ENCODE data around the gene DUOXA2. TPM values are rescaled to one million over a fixed set of nuclear protein-coding genes. Genes with fewer than 3 reads are reported as not detected.

The DUOXA2 gene
- total RNA-seq, 4 donors from 2014 or later: not detected

DNA sequence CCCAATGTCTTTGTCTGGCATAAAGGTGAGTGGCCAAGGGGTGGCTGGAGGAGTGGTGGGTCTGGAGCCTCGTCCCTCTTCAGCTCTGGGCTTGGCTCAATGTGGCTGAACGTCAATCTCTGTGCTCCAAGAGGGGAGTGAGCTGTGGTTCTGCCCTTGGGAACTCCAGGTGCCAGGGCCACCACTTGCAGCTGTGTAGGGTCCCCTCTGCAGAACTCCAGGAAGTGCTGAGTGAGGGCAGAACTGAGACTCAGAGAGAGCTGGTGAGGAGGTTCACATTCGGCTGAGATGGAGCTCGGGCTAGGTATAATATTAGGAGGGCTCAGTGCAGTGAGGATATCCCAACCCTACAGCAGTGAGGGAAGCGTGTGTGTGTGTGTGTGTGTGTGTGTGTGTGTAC lies 27.3 kb downstream of the DUOXA2 start:
- Histone ChIP-seq H3K4me1 (no peaks in the 10 kb centered on the region), H3K27me3 (peaks cover 0 to 3% of the 10 kb centered on the region in 2 donors), H3K27ac (no peak overlapping the region), H3K9me3 (no peaks in the 10 kb centered on the region), H3K36me3 (no peaks in the 10 kb centered on the region), H3K4me3 (no peak overlapping the region)
- intact Hi-C loops (cut with DNase I; ENCODE audit: low total_unique reads): no loop called here
- no peak for DNase-seq
- TF ChIP-seq POLR2A (IDR thresholded peaks at IDR 0.05): no peak
- TF ChIP-seq, protein P1, sequence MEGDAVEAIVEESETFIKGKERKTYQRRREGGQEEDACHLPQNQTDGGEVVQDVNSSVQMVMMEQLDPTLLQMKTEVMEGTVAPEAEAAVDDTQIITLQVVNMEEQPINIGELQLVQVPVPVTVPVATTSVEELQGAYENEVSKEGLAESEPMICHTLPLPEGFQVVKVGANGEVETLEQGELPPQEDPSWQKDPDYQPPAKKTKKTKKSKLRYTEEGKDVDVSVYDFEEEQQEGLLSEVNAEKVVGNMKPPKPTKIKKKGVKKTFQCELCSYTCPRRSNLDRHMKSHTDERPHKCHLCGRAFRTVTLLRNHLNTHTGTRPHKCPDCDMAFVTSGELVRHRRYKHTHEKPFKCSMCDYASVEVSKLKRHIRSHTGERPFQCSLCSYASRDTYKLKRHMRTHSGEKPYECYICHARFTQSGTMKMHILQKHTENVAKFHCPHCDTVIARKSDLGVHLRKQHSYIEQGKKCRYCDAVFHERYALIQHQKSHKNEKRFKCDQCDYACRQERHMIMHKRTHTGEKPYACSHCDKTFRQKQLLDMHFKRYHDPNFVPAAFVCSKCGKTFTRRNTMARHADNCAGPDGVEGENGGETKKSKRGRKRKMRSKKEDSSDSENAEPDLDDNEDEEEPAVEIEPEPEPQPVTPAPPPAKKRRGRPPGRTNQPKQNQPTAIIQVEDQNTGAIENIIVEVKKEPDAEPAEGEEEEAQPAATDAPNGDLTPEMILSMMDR (IDR thresholded peaks at IDR 0.05): no peak

DNA sequence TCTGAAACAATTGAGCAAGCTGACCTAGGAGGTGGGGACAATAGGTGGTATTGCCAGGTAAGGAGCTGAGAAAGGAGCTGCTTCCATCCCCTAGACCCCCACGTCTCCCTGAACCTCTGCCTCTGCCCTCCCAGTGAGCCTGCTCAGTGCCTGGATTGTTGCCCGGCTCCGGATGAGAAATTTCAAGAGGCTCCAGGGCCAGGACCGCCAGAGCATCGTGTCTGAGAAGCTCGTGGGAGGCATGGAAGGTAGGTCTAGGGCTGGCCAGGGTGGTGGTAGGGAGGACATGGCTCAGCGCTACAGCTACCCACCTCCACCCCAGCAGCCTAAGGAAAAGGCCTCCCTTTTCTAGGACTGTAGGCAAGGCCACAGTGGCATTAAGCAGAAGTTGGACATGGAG lies 28.9 kb downstream of the DUOXA2 start:
- intact Hi-C loops (cut with DNase I; ENCODE audit: low total_unique reads): no loop called here
- H3K4me3 ChIP-seq: no peak overlapping the region
- TF ChIP-seq POLR2A (IDR thresholded peaks at IDR 0.05): no peak
- TF ChIP-seq, protein P1 (IDR thresholded peaks at IDR 0.05): no peak
- H3K4me1 ChIP-seq: no peaks in the 10 kb centered on the region
- no peaks in the 10 kb centered on the region for H3K36me3 ChIP-seq
- no peak overlapping the region for H3K27ac ChIP-seq
- H3K9me3 ChIP-seq: no peaks in the 10 kb centered on the region
- no peaks in the 10 kb centered on the region for H3K27me3 ChIP-seq
- DNase-seq: no peak

DNA sequence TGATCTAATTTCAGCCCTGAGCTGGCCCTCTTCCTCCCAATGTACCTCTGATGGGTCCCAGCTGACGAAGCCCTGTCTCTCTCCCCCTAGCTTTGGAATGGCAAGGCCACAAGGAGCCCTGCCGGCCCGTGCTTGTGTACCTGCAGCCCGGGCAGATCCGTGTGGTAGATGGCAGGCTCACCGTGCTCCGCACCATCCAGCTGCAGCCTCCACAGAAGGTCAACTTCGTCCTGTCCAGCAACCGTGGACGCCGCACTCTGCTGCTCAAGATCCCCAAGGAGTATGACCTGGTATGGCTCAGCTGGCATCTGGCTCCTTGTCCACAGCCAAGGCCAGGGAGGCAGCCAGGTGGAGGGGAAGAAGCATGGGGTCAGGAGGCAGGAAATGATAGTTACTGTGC lies 29.8 kb downstream of the DUOXA2 start:
- DNase-seq: no peak
- intact Hi-C loops (cut with DNase I; ENCODE audit: low total_unique reads): no loop called here

DNA sequence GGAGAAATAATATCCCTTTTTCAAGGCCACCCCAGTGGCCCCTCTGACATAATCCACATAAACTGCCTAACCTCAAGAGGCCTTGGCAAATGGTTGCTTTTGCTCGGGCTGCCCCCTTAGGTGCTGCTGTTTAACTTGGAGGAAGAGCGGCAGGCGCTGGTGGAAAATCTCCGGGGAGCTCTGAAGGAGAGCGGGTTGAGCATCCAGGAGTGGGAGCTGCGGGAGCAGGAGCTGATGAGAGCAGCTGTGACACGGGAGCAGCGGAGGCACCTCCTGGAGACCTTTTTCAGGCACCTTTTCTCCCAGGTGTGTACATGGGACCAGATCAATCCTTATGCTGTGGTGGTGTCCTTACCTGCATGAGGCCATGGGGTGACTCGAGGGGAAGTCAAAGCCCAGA lies 30.6 kb downstream of the DUOXA2 start:
- no peak overlapping the region for H3K4me3 ChIP-seq

More for the DNA sequence above, 29.8 kb downstream of the DUOXA2 start:
- Histone ChIP-seq H3K36me3 (no peaks in the 10 kb centered on the region), H3K27me3 (no peaks in the 10 kb centered on the region), H3K4me1 (no peaks in the 10 kb centered on the region), H3K4me3 (no peak overlapping the region), H3K27ac (no peak overlapping the region), H3K9me3 (no peaks in the 10 kb centered on the region)
- TF ChIP-seq, protein P1 (IDR thresholded peaks at IDR 0.05): no peak
- no peak for TF ChIP-seq POLR2A (IDR thresholded peaks at IDR 0.05)

DNA sequence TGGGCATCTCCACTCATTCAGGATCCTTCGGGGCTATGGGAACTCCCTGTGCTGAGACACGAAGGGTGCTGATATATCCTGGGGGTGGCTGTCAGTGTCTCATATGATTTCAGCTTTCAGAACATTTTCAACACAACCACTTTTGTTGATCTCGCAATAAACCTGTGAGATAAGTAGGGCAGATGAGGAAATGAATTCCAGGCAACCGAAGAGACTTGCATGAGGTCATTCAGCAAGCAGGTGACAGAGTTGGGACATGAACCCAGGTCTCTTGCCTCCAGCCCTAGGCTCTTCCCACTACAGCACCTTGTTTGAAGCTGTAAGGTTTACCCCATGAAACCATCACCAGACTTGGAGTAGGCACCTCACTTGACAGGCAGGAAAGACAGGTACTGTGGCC lies 32.3 kb downstream of the DUOXA2 start:
- DNase-seq: no peak
- H3K27ac ChIP-seq: no peak overlapping the region
- TF ChIP-seq POLR2A (IDR thresholded peaks at IDR 0.05): no peak
- TF ChIP-seq, protein P1 (IDR thresholded peaks at IDR 0.05): no peak
- no peaks in the 10 kb centered on the region for H3K9me3 ChIP-seq
- no peaks in the 10 kb centered on the region for H3K4me1 ChIP-seq
- no peak overlapping the region for H3K4me3 ChIP-seq
- H3K27me3 ChIP-seq: no peaks in the 10 kb centered on the region
- H3K36me3 ChIP-seq: no peaks in the 10 kb centered on the region
- intact Hi-C loops (cut with DNase I; ENCODE audit: low total_unique reads): no loop called here

More for the DNA sequence above, 30.6 kb downstream of the DUOXA2 start:
- no peak overlapping the region for H3K27ac ChIP-seq
- TF ChIP-seq, protein P1 (IDR thresholded peaks at IDR 0.05): no peak
- no peak for TF ChIP-seq POLR2A (IDR thresholded peaks at IDR 0.05)
- H3K4me1 ChIP-seq: no peaks in the 10 kb centered on the region
- intact Hi-C loops (cut with DNase I; ENCODE audit: low total_unique reads): no loop called here
- no peaks in the 10 kb centered on the region for H3K27me3 ChIP-seq
- no peak for DNase-seq
- H3K9me3 ChIP-seq: no peaks in the 10 kb centered on the region
- no peaks in the 10 kb centered on the region for H3K36me3 ChIP-seq
